Mesothelial cell of epicardium (in vitro differentiated cells): ENCODE measurements around the gene FCGR3A. TPM values are rescaled to one million over a fixed set of nuclear protein-coding genes. Genes with fewer than 3 reads are reported as not detected.
"Not testable (repeated sequence)": the region's sequence is repeated elsewhere in the genome, so short reads cannot be mapped to it uniquely, and the experiment has no call there.

Experiments used
- DNase-seq, 2 experiments: peaks; one replicate each; pipeline ENCODE4 v3.0.0; 2021; ENCODE audit warnings: low spot score in 2 of 2; ENCODE audit not compliant: unreplicated experiment in 2 of 2
- H3K27ac Mint-ChIP-seq: 2 replicates; pipeline ENCODE4 v1.8.0; 2021; ENCODE audit warnings: mixed read lengths
- H3K27me3 Mint-ChIP-seq: 2 replicates; pipeline ENCODE4 v1.8.0; 2021; ENCODE audit warnings: low read depth, mixed read lengths
- H3K36me3 Mint-ChIP-seq: 2 replicates; pipeline ENCODE4 v1.8.0; 2021; ENCODE audit warnings: mixed read lengths
- H3K4me1 Mint-ChIP-seq: 2 replicates; pipeline ENCODE4 v1.8.0; 2021; ENCODE audit warnings: mixed read lengths
- H3K4me3 Mint-ChIP-seq: 2 replicates; pipeline ENCODE4 v1.8.0; 2021; ENCODE audit warnings: mild to moderate bottlenecking, moderate library complexity, mixed read lengths
- H3K9me3 Mint-ChIP-seq: 2 replicates; pipeline ENCODE4 v1.8.0; 2021; ENCODE audit warnings: mixed read lengths
- total RNA-seq: library from RNA; stranded (reverse); gene quantifications from 3 replicates; pipeline ENCODE4 v1.2.1, GENCODE V29; 2021

The FCGR3A gene
- total RNA-seq, 1 donor from 2014 or later = not detected

DNA sequence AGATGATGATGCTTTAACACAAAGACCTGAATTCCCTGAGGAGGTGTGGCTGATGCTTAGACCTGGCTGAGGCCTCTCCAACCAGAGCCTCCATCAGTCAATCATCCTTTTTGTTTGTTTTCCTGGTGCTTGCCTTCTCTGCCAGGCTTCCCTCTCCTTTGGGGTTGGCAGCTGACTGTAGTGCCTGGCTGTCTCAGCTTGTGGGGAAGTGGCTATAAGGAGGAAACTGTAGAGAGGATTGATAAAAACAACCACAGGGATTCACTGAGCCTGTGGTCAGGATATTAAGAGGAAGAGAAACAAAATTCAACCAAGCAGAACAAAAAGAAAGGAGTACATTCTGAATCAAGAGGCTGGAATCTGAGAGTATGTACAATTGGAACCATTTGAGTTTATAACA is 27.1 kb upstream of the FCGR3A start:
- H3K4me3 Mint-ChIP-seq, H3K27me3 Mint-ChIP-seq, H3K36me3 Mint-ChIP-seq, DNase-seq, H3K4me1 Mint-ChIP-seq, H3K9me3 Mint-ChIP-seq, H3K27ac Mint-ChIP-seq: not testable (repeated sequence)

DNA sequence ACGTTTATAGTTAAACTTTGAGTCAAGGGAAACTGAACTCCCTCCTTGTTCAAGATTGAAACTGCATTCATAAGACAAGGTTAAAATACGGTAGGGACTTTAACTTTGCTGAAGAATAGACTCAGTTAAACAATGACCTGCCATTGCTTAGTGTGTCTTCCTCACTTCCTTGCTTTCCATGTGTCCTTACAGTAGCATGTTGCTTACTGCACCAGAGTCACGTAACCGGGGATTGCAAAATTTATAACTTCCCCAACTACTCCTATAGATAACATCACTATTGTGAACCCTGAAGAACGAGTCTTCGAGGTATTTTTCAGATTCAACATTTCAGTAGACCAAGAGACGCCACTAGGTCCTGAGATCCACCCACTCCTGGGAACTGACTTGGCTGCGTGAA is 22.1 kb upstream of the FCGR3A start:
- not testable (repeated sequence) for H3K36me3 Mint-ChIP-seq, H3K4me3 Mint-ChIP-seq, H3K4me1 Mint-ChIP-seq, H3K27me3 Mint-ChIP-seq, H3K27ac Mint-ChIP-seq, H3K9me3 Mint-ChIP-seq, DNase-seq

DNA sequence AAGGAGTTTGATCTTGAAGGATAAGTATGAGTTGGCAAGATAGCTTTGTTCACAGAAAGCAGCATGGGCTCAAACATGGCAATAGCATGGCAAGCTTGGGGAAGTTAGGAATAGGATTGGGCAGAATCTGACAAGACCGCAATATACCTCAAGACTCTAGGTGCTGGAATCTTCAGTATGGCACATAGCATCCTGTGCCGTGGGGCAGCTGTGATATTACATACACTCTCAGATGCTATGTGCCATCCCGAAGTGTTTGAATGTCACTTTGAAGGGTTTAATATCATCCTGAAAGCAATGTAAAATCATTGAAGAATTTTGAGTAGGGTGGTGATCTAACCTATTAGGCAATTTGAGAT is 17.0 kb upstream of the FCGR3A start:
- not testable (repeated sequence) for H3K4me3 Mint-ChIP-seq, H3K36me3 Mint-ChIP-seq, H3K4me1 Mint-ChIP-seq, H3K9me3 Mint-ChIP-seq, H3K27ac Mint-ChIP-seq, DNase-seq
- H3K27me3 Mint-ChIP-seq = peaks cover 35% of the 10 kb centered on the region

DNA sequence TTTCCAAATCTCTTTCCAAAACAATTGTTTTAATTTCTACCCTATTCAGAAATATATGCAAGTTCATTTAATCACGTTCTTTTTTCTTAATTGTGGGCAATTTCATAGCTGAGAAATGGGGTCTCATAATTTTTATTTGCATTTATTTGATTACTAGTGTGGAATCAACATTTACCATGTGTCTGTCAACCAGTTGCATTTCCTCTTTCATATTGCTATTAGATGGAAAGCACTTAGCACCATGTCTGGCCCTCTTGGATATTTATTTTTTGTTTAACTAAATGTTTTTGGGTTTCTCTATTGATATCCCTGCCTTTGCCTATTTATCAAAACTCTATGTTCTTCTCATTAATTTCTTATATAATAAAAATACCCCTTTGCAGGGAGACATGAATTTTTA is 13.9 kb upstream of the FCGR3A start:
- H3K4me1 Mint-ChIP-seq, H3K4me3 Mint-ChIP-seq, H3K27ac Mint-ChIP-seq, DNase-seq, H3K36me3 Mint-ChIP-seq, H3K9me3 Mint-ChIP-seq: not testable (repeated sequence)
- H3K27me3 Mint-ChIP-seq = peaks cover 41% of the 10 kb centered on the region

DNA sequence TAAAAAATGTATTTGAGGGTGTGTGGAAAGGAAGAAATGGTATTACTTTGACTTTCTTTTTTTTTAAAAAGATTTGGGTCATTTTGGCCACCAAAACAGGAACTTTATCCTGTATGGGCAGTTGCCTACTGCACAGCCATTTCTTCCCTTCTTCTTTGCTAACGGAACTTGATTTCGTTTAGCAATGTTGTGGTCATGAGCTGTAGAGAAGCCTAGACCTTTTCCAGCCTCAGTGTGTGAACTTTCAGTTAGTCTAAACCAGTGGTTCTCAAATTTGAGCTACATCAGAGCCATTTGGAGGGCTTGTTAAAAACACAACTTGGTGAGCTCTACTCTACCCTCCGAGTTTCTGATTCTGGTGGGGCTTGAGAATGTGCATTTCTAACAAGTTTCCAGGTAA is 12.8 kb upstream of the FCGR3A start:
- DNase-seq, H3K27ac Mint-ChIP-seq, H3K9me3 Mint-ChIP-seq, H3K36me3 Mint-ChIP-seq, H3K4me1 Mint-ChIP-seq, H3K4me3 Mint-ChIP-seq: not testable (repeated sequence)
- H3K27me3 Mint-ChIP-seq = peaks cover 43% of the 10 kb centered on the region

DNA sequence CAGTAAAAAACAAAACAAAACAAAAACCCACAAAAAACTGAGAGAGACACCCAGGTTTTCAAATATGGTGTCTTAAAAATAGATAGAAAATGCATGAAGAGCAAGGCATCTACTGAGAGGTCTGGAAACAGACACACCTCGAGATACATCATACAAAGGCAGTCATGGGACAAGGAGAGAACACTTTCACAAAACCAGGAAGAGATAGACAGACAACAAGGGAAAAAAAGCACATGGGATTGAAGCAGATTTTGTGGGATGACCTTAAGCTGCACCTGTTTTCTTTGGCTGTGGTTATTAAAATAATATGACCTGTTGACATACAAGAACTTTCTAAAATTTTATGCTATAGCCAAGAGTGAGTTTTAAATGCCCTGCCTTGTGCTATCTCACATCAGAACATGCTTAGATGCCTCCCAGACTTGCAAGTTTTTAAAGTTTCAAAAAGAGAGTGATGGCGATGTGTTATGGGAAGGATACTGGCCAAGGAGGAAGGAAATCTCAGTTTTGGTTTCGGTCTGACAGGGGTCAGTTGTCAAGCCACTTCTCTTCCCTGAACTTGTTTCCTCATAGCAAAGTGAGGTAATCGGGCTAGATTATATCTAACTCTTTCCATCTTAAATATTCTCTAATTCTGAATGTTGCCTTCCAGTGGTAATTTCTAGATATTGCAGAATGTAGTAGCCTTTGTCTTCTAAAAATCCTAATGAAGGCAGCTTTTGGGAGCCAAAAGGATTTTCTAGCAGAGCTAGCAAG is 11.5 kb upstream of the FCGR3A start:
- not testable (repeated sequence) for H3K4me3 Mint-ChIP-seq, H3K36me3 Mint-ChIP-seq, H3K27ac Mint-ChIP-seq, H3K4me1 Mint-ChIP-seq, H3K9me3 Mint-ChIP-seq, DNase-seq
- peaks cover 41% of the 10 kb centered on the region for H3K27me3 Mint-ChIP-seq

DNA sequence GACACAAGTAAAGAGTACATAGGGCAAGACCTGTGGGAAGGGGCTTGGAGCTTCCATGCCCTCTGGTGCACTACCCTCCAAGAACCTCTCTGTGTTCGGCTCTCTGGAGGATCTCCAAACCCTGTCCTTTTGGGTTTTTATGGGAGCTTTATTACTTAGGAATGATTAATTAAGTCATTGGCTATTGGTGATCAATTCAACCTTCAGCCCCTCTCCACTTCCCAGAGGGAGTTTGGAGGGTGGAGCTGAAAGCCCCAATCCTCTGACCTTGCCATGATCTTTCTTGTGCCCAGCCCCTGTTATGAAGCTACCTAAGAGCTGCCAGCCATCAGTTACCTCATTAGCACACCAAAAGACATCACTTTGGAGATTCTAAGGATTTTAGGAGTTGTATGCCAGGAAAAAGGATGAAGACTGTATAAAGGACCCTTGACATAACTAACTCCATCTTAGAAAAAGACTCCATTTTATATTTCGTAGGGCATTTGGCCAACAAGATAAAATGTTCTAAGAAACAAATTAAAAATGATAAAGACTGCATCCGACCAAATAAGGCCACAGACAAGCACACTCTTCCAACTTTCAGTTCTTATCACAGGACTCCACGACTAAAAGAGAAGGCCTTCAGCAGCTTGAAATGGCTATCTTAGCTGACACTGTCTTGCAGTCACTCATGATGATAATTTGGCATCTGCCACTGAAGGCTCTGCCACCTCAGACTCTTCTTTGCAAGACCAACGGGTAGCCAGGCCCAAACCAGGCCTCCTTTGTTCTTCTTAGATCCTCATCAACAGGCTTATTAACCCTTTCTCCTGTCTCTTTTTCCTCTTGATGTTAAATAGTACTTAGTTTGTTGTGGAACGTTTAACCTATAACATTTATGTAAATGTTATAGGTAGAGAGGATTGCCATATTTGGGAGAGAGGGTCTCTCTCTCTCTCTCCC is 8.2 kb upstream of the FCGR3A start:
- not testable (repeated sequence) for H3K4me3 Mint-ChIP-seq, DNase-seq, H3K36me3 Mint-ChIP-seq, H3K27ac Mint-ChIP-seq, H3K4me1 Mint-ChIP-seq, H3K9me3 Mint-ChIP-seq
- H3K27me3 Mint-ChIP-seq = peaks cover 38% of the 10 kb centered on the region

DNA sequence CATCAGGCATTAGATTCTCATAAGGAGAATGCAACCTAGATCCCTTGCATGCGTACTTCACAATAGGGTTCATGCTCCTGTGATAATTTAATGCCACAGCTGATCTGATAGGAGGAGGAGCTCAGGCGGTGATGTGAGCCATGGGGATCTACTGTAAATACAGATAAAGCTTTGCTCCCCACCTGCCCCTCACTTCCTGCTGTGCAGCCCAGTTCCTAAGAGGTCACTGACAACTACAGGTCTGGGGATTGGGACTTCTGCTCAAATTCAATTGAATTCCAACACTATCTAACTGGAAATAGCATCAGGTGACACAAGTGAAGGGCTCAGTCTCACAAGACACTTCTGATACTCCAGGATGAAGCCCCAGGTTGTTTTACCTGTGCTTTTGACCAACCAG is 7.4 kb upstream of the FCGR3A start:
- H3K36me3 Mint-ChIP-seq, H3K4me1 Mint-ChIP-seq, H3K9me3 Mint-ChIP-seq, H3K4me3 Mint-ChIP-seq, H3K27ac Mint-ChIP-seq, DNase-seq: not testable (repeated sequence)
- H3K27me3 Mint-ChIP-seq = peaks cover 35% of the 10 kb centered on the region

DNA sequence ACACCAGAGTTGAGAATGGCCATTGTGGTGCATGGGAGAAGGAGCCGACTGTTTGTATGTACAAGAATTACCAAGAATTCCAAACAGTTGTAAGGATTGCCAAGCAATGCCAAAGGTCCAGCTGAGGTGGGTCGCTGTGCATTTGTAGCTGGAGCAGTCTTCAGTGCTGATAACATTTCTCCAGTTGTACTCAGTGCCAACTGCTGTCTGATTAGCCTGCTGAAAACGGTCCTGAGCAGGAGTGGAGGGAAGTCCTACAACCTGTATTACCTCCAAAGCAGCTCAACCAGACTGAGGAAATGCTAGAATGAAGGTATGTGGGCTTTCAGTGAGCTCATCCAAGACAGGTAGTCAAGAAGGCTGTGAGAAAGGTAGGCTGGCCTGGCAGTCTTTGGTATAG is 6.5 kb upstream of the FCGR3A start:
- not testable (repeated sequence) for H3K27ac Mint-ChIP-seq, H3K36me3 Mint-ChIP-seq, H3K9me3 Mint-ChIP-seq, DNase-seq, H3K4me1 Mint-ChIP-seq, H3K4me3 Mint-ChIP-seq
- H3K27me3 Mint-ChIP-seq = peaks cover 33% of the 10 kb centered on the region

DNA sequence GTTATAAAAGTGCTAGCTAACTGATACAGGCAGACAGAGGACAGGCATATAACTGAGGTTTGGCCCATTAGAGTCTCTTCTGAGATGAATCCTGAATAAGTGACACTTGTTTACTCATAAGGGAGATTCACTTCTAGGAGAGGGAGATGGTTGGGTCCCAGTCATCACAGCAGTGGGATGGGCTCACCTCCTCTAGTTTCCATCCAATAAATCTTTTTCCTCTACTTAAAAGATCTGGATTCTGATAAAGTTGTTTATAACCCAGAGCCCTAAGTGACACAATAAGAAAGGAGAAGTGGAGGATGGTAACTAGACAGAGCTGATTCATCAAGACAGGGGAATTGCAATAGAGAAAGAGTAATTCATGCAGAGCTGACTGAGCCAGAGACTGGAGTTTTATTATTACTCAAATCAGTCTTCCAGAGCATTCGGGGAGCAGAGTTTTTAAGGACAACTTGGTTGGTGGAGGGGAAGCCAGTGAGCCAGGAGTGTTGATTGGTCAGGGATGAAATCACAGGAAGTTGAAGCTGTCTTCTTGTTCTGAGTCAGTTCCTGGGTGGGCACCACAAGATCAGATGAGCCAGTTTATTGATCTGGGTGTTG is 5.3 kb upstream of the FCGR3A start:
- H3K27ac Mint-ChIP-seq, DNase-seq, H3K9me3 Mint-ChIP-seq, H3K4me3 Mint-ChIP-seq, H3K4me1 Mint-ChIP-seq, H3K36me3 Mint-ChIP-seq: not testable (repeated sequence)
- peaks cover 35% of the 10 kb centered on the region for H3K27me3 Mint-ChIP-seq

DNA sequence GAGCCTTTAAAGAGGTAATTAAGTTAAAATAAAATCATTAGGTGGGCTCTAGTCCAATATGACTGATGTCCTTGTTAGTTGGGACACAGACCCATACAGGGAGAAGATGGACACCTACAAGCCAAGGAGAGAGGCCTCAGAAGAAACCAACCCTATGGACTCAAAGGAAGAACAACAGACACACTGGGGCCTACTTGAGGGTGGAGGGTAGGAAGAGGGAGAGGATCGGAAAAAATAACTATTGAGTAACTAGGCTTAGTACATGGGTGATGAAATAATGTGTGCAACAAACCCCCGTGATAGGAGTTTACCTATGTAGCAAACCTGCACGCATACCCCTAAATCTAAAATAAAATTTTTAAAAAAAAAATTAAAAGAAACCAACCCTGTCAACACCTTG is 4.7 kb upstream of the FCGR3A start:
- not testable (repeated sequence) for H3K36me3 Mint-ChIP-seq, H3K9me3 Mint-ChIP-seq, H3K27ac Mint-ChIP-seq, H3K4me3 Mint-ChIP-seq, DNase-seq, H3K4me1 Mint-ChIP-seq
- peaks cover 39% of the 10 kb centered on the region for H3K27me3 Mint-ChIP-seq

DNA sequence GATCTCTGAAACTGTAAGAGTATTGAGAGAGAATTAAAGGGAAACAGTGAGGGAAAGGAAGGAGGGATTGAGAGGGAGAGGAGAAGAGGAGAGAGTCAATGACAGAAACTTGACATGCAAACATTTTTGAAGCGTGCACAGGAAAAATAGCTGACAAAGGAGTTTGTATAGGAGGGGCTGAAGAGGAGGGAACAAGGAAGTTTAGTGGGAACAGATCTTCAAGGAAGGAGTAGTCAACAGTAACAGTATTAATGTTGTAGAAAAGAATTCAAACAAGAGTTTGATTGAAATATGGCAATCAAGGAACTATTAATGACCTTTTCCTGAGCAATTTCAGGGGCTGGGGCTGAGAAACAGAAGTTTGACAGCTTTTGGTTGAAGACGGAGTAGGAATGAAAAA is 4.0 kb upstream of the FCGR3A start:
- peaks cover 40% of the 10 kb centered on the region for H3K27me3 Mint-ChIP-seq
- not testable (repeated sequence) for H3K36me3 Mint-ChIP-seq, H3K9me3 Mint-ChIP-seq, H3K27ac Mint-ChIP-seq, H3K4me3 Mint-ChIP-seq, H3K4me1 Mint-ChIP-seq, DNase-seq

DNA sequence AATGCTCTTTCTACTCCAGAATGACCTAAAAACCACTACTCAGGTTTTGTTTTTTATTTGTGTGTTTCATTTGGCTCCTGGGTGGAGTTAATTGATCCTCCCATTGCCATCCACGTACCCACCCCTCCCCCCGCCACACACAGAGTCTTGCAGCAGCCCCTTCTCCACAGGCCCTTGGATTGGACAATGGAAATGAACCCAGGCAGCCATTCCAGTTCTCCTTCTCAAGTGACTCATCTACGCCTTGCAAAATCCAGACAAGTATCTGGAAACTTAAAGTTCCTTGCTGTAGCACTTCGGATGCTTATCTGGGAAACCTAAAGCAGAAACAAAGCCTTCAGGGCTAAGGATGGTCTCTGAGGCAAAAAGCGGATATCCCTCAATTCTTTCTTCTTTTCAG is 1.3 kb upstream of the FCGR3A start:
- DNase-seq, H3K4me3 Mint-ChIP-seq, H3K36me3 Mint-ChIP-seq, H3K27ac Mint-ChIP-seq, H3K4me1 Mint-ChIP-seq, H3K9me3 Mint-ChIP-seq: not testable (repeated sequence)
- H3K27me3 Mint-ChIP-seq = peaks cover 49% of the 10 kb centered on the region
